ENCODE measurements around the gene KCNJ14.

The KCNJ14 gene

DNA sequence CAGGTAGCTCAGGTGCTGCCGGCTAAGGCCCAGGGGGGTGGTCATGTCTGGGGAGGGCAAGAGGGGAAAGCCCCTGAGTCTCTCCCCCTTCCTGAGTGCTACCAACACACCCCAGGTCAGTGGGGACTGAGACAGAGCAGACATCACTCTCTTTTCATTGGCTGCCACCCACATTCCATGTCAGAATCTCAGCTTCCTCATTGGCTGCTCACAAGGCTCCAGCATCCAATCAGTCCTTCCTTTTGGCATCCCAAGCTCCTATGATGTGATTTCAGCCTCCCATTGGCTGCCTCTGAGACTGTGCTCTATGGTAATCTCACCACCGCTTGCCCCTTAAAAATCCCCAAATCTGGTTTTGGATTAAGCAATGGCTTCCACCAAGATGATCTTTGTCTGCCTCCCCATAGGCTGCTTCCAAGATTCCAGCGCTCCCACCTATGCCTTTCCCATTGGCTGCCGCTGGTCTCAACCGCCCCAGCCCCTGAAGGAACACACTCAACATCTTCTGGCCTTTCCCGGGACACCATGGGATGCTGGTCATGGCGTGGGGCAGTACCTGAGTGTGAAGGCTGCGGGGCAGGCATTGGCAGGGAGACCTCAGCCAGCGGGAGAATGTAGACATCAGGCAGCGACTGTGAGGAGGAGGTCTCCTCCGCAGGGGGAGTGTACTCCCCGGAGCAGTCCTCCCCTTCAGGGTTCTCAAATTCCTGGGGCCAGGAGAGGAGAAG lies 54.3 kb downstream of the KCNJ14 start:
- DNase-seq = no peak

DNA sequence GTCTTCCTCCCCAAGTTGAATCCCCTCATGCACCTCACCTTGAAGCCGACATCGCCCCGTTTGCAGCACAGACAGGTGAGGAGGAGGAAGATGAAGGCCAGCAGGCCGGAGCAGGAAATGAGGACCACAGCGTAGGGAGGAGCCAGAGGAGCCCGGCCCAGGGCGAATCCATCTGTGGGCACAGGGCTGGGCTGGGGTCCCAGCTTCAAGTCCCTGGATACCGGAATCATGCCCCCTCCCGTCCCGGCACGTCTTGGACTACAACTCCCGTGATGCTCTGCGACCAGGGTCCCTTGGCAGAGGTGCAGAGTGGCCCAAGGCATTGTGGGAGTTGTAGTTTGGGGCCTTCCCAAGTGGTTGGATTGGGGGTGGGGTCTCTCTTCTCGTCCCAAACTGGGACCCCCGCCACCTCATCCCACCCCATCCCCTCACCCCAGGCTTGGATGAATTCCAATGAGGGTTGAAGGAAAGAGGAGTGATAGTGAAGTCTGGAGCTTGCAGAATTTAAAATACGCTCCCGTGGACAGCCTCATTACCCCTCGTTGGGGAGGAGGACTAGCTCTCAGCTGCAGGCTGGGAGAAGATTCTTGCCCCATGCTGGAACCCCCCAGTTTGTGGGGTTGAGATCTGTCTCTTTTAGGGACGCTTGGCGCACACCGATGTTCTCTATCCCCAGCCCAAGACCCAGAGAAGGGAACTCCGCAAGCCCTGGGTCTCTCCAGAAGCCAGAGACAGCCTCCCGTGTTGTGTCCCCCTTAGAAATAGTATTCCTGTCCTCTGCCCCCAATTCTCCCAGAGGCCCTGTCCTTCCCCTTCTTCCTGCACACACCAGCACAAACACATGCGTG lies 55.3 kb downstream of the KCNJ14 start:
- DNase-seq = peak; percentile 60

DNA sequence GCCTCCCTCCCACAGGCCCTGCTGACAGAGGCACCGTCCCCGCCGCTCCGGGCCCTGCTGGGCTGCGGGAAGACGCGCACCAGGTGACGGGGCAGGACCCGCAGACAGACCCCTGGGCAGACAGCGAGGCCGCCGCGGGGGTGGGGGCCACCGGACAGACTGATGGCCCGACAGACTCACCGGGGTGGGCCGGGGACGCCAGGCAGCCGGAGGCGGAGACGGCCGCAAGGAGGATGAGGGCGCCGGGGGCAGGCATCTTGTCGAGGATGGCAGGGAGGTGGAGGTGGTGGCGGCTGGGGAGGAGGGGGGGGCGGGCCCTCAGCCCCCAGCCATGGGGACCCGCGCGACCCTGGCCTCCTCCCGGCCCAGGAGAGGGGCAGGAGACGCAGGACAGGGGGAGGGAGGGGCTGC lies 56.0 kb downstream of the KCNJ14 start:
- DNase-seq = no peak

DNA sequence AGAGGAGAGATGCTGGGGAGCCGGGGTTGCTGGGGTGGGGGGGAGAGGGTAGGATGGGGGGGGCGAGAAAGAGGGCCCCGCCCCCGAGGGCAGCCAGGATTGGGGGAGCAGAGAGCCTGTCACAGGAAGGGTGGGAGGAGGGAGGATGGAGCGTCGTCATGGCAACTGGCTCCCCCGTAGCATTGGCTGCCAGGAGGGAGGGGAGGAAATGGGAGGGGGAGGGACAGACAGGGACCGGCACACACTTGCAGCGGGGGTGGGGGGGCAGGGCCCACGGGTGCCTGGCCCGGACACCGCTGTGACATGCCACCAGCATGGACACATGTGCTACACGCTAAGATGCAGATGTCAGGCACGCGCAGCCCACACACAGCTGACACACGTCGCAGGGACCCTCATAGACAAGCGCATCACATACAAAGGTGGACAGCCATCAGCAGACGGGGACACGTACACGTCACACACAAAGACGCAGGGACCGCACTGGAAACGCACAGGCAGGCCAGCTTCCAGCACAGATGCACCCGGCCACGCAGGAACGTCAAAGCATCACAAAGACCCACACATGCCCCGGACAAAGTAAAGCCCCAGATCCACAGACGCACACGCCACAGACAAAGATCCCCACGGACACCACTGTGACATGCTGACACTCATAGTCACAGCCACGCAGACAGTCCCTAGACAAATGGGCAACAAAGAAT lies 56.6 kb downstream of the KCNJ14 start, which contains the start of gene LMTK3:
Gene LMTK3 (minus strand): TSS at position 36 of the 704 bp plus-strand sequence. CDS start 259 bp downstream, outside the sequence.
- DNase-seq = peak; percentile 90

DNA sequence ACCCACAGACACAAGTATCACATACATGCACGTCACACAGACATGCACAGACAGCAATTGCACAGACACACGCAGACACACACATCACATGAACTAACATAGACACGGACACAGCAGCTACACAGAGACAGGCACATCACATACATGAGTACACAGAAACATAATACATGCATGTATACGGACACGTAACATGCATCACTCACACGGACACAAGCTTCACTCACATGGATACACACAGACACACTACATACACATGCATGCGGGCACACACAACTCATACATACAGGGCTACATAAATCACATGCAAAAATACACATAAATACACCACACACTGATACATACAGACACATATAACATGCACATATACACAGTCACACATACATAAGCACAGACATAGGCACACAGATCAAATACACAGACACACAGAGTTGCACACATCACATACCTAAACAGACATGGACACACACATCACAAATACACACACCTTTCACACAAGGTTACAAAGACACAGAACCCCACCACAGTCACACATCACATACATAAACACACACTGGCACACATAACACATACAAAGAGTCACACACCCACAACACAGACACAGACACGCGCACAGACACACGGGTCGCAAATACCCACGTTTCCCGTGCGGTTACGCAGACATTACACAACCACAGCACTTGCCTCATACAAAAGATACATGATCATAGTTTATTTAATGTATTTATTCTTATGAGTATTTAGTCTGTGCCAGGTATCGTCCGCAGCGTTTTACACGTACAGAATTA lies 57.3 kb downstream of the KCNJ14 start:
- no peak for DNase-seq

DNA sequence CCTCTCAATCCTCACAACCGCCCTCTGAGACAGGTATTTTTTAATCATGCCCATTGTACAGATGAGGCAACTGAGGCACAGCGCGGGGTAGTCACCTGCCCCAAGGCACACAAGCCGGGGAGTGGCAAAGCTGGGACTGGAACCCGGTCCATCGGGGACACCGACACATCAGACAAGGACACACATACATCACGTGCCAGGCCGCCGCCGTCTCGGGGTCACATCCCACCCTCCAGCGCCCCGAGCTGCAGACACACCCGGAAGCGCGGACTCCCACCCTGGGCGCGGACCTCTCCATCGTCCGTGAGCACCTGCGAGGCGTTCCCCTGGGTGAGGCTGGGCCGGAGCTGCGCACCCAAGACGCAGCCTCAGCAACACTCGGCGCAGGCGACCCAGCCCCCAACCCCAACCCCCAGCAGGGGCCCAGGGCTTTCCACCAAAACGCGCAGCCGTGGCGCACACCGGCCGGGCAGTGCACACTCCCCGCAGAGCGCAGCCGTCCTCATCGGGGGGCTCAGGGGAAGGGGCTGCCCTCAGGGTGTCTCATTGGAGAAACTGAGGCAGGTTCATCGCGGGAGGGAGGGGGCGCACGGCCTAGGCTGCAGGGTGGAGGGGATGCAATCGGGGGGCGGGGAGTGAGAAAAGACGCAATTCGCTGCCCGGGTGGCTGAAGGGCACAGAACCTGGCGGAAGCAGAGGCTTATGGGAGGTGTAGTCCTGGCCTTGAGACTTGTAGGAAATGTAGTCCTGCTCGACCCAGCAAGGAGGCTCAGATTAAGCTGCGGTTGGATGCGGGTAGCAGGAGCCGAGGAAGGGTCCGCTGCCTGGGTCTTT lies 58.1 kb downstream of the KCNJ14 start:
- peak; percentile 83 for DNase-seq

DNA sequence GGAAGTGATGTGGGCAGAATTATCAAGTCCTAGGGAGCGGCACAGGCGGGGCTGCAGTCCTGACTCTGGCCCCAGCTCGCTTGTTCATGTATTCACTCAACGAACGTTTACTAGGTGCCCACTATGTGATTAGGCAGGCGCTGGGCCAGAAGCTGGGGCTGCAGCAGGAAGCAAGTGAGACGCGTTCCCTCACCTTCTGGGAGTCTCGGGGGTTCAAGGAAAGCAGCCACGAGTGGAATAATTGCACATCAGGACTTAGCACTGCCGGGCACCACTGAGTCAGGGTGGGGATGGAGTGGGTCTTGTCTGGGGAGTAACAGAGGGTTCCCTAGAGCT lies 58.7 kb downstream of the KCNJ14 start:
- DNase-seq = no peak

DNA sequence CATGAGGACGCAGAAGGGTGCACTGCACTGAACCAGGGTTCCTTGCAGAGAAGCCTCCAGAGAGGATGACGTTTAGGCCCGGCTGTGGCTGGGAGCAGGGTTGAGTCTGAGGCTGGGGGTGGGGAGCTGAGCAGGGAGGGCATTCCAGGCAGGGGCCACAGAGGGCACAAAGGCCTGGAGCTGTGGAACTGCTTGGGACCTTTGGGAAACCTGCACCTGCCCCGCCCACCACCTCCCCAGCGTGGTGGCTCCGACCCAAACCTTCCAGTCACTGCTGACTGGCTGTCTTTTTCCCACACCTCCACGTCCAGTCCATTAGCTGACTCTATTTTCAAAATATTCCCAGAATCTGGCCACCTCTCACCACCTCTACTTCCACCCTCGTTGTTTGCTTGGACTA lies 61.2 kb downstream of the KCNJ14 start:
- DNase-seq = no peak

All from NCI-H1436 (cell line).